SK-N-SH (cell line): ENCODE data around the gene DNASE1L2. TPM values are rescaled to one million over a fixed set of nuclear protein-coding genes. Genes with fewer than 3 reads are reported as not detected.

Experiments used
- CTCF ChIA-PET: fragments of 300-600, 350-600 bp; formaldehyde crosslinking; extraction: SDS; loops from one replicate; lab custom pipeline; 2021; lab: Yijun Ruan, JAX
- POLR2A ChIA-PET: fragments of 350-600 bp; sonication (Branson Sonifier 250); formaldehyde crosslinking; extraction: SDS; loops from one replicate; lab custom pipeline; 2020; ENCODE audit warnings: antibody characterized with exemption, inconsistent platforms; lab: Yijun Ruan, JAX
- DNase-seq: peaks from one replicate; pipeline ENCODE4 v3.0.0; 2012
- H2AFZ ChIP-seq: fragments of 200-600 bp; sonication (generic); 2 replicates; pipeline ENCODE4 v1.8.1; 2016; ENCODE audit warnings: antibody characterized with exemption, mild to moderate bottlenecking, low read depth
- H3F3A ChIP-seq: fragments of 200-600 bp; sonication (generic); replicated peaks from 2 replicates; pipeline ENCODE3; 2016; ENCODE audit warnings: antibody characterized with exemption, mild to moderate bottlenecking; ENCODE audit not compliant: insufficient read depth
- H3K27ac ChIP-seq, 2 experiments: fragments of 200-500 bp in 1 of 2; fragments of 200-600 bp in 1 of 2; sonication (Bioruptor generic) in 1 of 2; sonication (generic), shearing (Covaris generic) in 1 of 2; 2 replicates each; pipeline versions ENCODE4 v1.5.1 to v1.6.1; 2014 to 2016; ENCODE audit warnings: low read depth in 2 of 2, inconsistent platforms in 1 of 2, low read length in 1 of 2, mild to moderate bottlenecking in 1 of 2, mixed read lengths in 1 of 2
- H3K27me3 ChIP-seq: fragments of 200-600 bp; sonication (generic), shearing (Covaris generic); 2 replicates; pipeline ENCODE4 v1.6.1; 2016; ENCODE audit warnings: mixed run types; ENCODE audit not compliant: insufficient read depth
- H3K36me3 ChIP-seq, 2 experiments: fragments of 200-500 bp in 1 of 2; fragments of 200-600 bp in 1 of 2; sonication (Bioruptor generic) in 1 of 2; sonication (generic) in 1 of 2; replicated peaks in 1 of 2; 2 replicates each; pipeline versions ENCODE3 to v1.5.1; 2014 to 2016; ENCODE audit warnings: low read length in 1 of 2, mild to moderate bottlenecking in 1 of 2; ENCODE audit not compliant: insufficient read depth in 2 of 2, control insufficient read depth in 1 of 2
- H3K4me1 ChIP-seq, 2 experiments: fragments of 200-500 bp in 1 of 2; fragments of 200-600 bp in 1 of 2; sonication (Bioruptor generic) in 1 of 2; sonication (generic), shearing (Covaris generic) in 1 of 2; 2 replicates each; pipeline versions ENCODE4 v1.5.1 to v1.6.1; 2014 to 2016; ENCODE audit warnings: low read depth in 1 of 2, low read length in 1 of 2, mixed run types in 1 of 2; ENCODE audit not compliant: insufficient read depth in 2 of 2, control insufficient read depth in 1 of 2
- H3K4me2 ChIP-seq: fragments of 200-600 bp; sonication (generic), shearing (Covaris generic); 2 replicates; pipeline ENCODE4 v1.6.1; 2017; ENCODE audit warnings: mixed run types
- H3K4me3 ChIP-seq, 2 experiments: fragments of 200-500 bp in 1 of 2; fragments of 200-600 bp in 1 of 2; sonication (Bioruptor generic) in 1 of 2; sonication (generic), shearing (Covaris generic) in 1 of 2; 2 replicates each; pipeline versions ENCODE4 v1.5.1 to v1.8.1; 2014 to 2016; ENCODE audit warnings: low read depth in 2 of 2, inconsistent platforms in 1 of 2, low read length in 1 of 2, mild to moderate bottlenecking in 1 of 2, mixed read lengths in 1 of 2, moderate library complexity in 1 of 2
- H3K79me2 ChIP-seq: fragments of 200-600 bp; sonication (generic); 2 replicates; pipeline ENCODE4 v1.8.1; 2017; ENCODE audit warnings: mild to moderate bottlenecking; ENCODE audit not compliant: insufficient read depth
- H3K9ac ChIP-seq: fragments of 200-600 bp; sonication (generic); 2 replicates; pipeline ENCODE4 v1.6.1; 2017; ENCODE audit warnings: mixed run types
- H3K9me2 ChIP-seq: fragments of 200-600 bp; sonication (generic); 2 replicates; pipeline ENCODE4 v1.6.1; 2017; ENCODE audit warnings: mixed run types
- H3K9me3 ChIP-seq: fragments of 200-600 bp; sonication (generic); 2 replicates; pipeline ENCODE4 v1.6.1; 2017; ENCODE audit warnings: mixed run types, mild to moderate bottlenecking, moderate library complexity
- H4K20me1 ChIP-seq: fragments of 200-600 bp; sonication (generic); 2 replicates; pipeline ENCODE4 v1.6.1; 2017; ENCODE audit warnings: mild to moderate bottlenecking, mixed run types; ENCODE audit not compliant: insufficient read depth
- CTCF ChIP-seq: fragments of 200-600 bp; sonication (generic); IDR thresholded peaks from 2 replicates; pipeline ENCODE4 v1.6.1; 2017; ENCODE audit warnings: antibody characterized with exemption, mild to moderate bottlenecking, moderate library complexity
- EP300 ChIP-seq, 2 experiments: IDR thresholded peaks; 2 replicates each; pipeline versions ENCODE4 v1.4.0 to v1.6.1; 2012; ENCODE audit warnings: borderline replicate concordance in 1 of 2, low read depth in 1 of 2, low read length in 1 of 2
- EZH2phosphoT487 ChIP-seq: fragments of 200-600 bp; sonication (generic); IDR thresholded peaks from 2 replicates; pipeline ENCODE4 v1.6.1; 2017; ENCODE audit warnings: low read depth, mixed run types, mild to moderate bottlenecking, antibody characterized with exemption, moderate library complexity, borderline replicate concordance
- FOSL2 ChIP-seq: IDR thresholded peaks from 2 replicates; pipeline ENCODE4 v1.4.0; 2012; ENCODE audit warnings: low read depth, mild to moderate bottlenecking, moderate library complexity, borderline replicate concordance
- FOXM1 ChIP-seq: IDR thresholded peaks from 2 replicates; pipeline ENCODE4 v1.4.0; 2012; ENCODE audit warnings: low read depth, mild to moderate bottlenecking
- GABPA ChIP-seq: IDR thresholded peaks from 2 replicates; pipeline ENCODE4 v1.4.0; 2012; ENCODE audit warnings: low read depth, mild to moderate bottlenecking
- IRF3 ChIP-seq: fragments of 150-350 bp; IDR thresholded peaks from 2 replicates; pipeline ENCODE4 v1.6.1; 2016; ENCODE audit warnings: mild to moderate bottlenecking, low read depth, low read length
- JUND ChIP-seq: IDR thresholded peaks from 2 replicates; pipeline ENCODE4 v1.4.0; 2012
- MAX ChIP-seq: IDR thresholded peaks from 2 replicates; pipeline ENCODE4 v1.4.0; 2012; ENCODE audit warnings: low read depth
- NFIC ChIP-seq: IDR thresholded peaks from 2 replicates; pipeline ENCODE4 v1.4.0; 2012; ENCODE audit warnings: borderline replicate concordance
- NRF1 ChIP-seq: IDR thresholded peaks from 2 replicates; pipeline ENCODE4 v1.6.1; 2012; ENCODE audit warnings: low read depth, mild to moderate bottlenecking, low read length
- PBX3 ChIP-seq: IDR thresholded peaks from 2 replicates; pipeline ENCODE4; 2012
- POLR2AphosphoS5 ChIP-seq: IDR thresholded peaks from 2 replicates; pipeline ENCODE4 v1.6.1; 2012; ENCODE audit warnings: low read depth, low read length
- RCOR1 ChIP-seq: fragments of 150-350 bp; IDR thresholded peaks from 2 replicates; pipeline ENCODE4 v1.6.1; 2017; ENCODE audit warnings: antibody characterized with exemption, low read length
- REST ChIP-seq: IDR thresholded peaks from 2 replicates; pipeline ENCODE4 v1.6.1; 2012; ENCODE audit warnings: mild to moderate bottlenecking, low read depth, low read length, moderate library complexity
- RFX5 ChIP-seq: IDR thresholded peaks from 2 replicates; pipeline ENCODE4 v1.6.1; 2012; ENCODE audit warnings: mild to moderate bottlenecking, improper control_type of control experiment, low read length
- USF1 ChIP-seq: IDR thresholded peaks from 2 replicates; pipeline ENCODE4 v1.4.0; 2012; ENCODE audit warnings: low read depth, borderline replicate concordance
- USF2 ChIP-seq: fragments of 150-350 bp; IDR thresholded peaks from 2 replicates; pipeline ENCODE4 v1.6.1; 2017; ENCODE audit warnings: antibody characterized with exemption, low read length, low read depth, borderline replicate concordance
- YY1 ChIP-seq: IDR thresholded peaks from 2 replicates; pipeline ENCODE4 v1.4.0; 2012; ENCODE audit warnings: low read depth, mild to moderate bottlenecking
- WGBS: methylation state at CpG from one replicate; pipeline ENCODE4 v1.1.6; 2017; ENCODE audit warnings: low lambda C conversion rate; 5-methylcytosine and 5-hydroxymethylcytosine counted together
- polyA plus RNA-seq, 3 experiments: library from polyadenylated mRNA; depleted of rRNA; stranded (reverse); fragments of >200 nt; gene quantifications; 2 replicates each; pipeline ENCODE4 v1.2.3, GENCODE V29; 2012

Gene DNASE1L2
- polyA plus RNA-seq, 1 of the 3 experiments (the other 2 are of a cell fraction), result 2.5 TPM

- no peak for TF ChIP-seq PBX3
Measured at GRCh38 chr16:2190659-2191445, 45.4 kb upstream of the DNASE1L2 start (continued).

- no peaks in the 10 kb centered on the region for H3K36me3 ChIP-seq
- ChIA-PET POLR2A (no interaction called here), CTCF (no interaction called here)
- 74% methylated on average over 3 of the region's 11 CpGs for WGBS
- no peaks in the 10 kb centered on the region for H3K27me3 ChIP-seq
- H3K27ac ChIP-seq, result no peak overlapping the region
- H2AFZ ChIP-seq, result no peak overlapping the region
- H3K4me1 ChIP-seq, result peaks cover 0 to 16% of the 10 kb centered on the region in 2 experiments; a peak in 1 of 4 replicates
- H3K9ac ChIP-seq, result no peak overlapping the region
- no peaks in the 10 kb centered on the region for H3K79me2 ChIP-seq
- H3K9me3 ChIP-seq, result no peaks in the 10 kb centered on the region
- no peaks in the 10 kb centered on the region for H3K9me2 ChIP-seq
- H4K20me1 ChIP-seq, result no peaks in the 10 kb centered on the region
- DNase-seq, result no peak
- no peak overlapping the region for H3K4me2 ChIP-seq
- H3K4me3 ChIP-seq, result no peak overlapping the region
- no peaks in the 10 kb centered on the region for H3F3A ChIP-seq
- no peak for TF ChIP-seq REST
- TF ChIP-seq CTCF, result no peak
- no peak for TF ChIP-seq USF2
- TF ChIP-seq IRF3, result no peak
- no peak for TF ChIP-seq NRF1
- no peak for TF ChIP-seq GABPA
- no peak for TF ChIP-seq EP300 (IDR thresholded peaks at IDR 0.05; ENCODE audit: borderline replicate concordance in 1 of 2, low read depth in 1 of 2, low read length in 1 of 2)
- no peak for TF ChIP-seq EZH2phosphoT487
- no peak for TF ChIP-seq JUND
- TF ChIP-seq RFX5, result no peak
- TF ChIP-seq MAX, result no peak
- no peak for TF ChIP-seq USF1
- no peak for TF ChIP-seq RCOR1
- no peak for TF ChIP-seq FOSL2
- TF ChIP-seq POLR2AphosphoS5, result no peak
- no peak for TF ChIP-seq FOXM1
- TF ChIP-seq NFIC, result no peak
- no peak for TF ChIP-seq YY1
- no peak for TF ChIP-seq PBX3
Measured at GRCh38 chr16:2191446-2191706, 44.9 kb upstream of the DNASE1L2 start.
